Prostate gland (tissue), 2 donors: ENCODE data around the gene IGFBP2. TPM values are rescaled to one million over a fixed set of nuclear protein-coding genes. Genes with fewer than 3 reads are reported as not detected.
A peak's percentile ranks its signal among the peaks of the same experiment; 100 is the strongest.

Experiments
- DNase-seq: peaks from one replicate; pipeline ENCODE4 v3.0.0-alpha.2; 2019; ENCODE audit warnings: low spot score
- H3K27ac ChIP-seq, 2 donors: fragments of 200-600 bp; sonication (generic); 2 replicates each; pipeline ENCODE4 v1.5.1; 2017 to 2019
- H3K27me3 ChIP-seq: fragments of 200-600 bp; sonication (generic); replicated peaks from 2 replicates; pipeline ENCODE4 v1.5.1; 2019; ENCODE audit not compliant: insufficient read depth
- H3K36me3 ChIP-seq, 2 donors: fragments of 200-600 bp; sonication (generic); 1 replicate in 1 of 2; 2 replicates in 1 of 2; pipeline versions ENCODE4 v1.5.1 to v1.8.1; 2017 to 2019
- H3K4me1 ChIP-seq: fragments of 200-600 bp; sonication (generic); replicated peaks from 2 replicates; pipeline ENCODE4 v1.5.1; 2019
- H3K4me3 ChIP-seq, 2 donors: fragments of 200-600 bp; sonication (generic); 2 replicates each; pipeline ENCODE4 v1.5.1; 2017 to 2019
- H3K9me3 ChIP-seq: fragments of 200-600 bp; sonication (generic); 2 replicates; pipeline ENCODE4 v1.5.1; 2017
- POLR2A ChIP-seq: fragments of 450-650 bp; IDR thresholded peaks from one replicate; pipeline ENCODE4 v1.6.1; 2016; ENCODE audit warnings: antibody characterized with exemption, mild to moderate bottlenecking
- POLR2AphosphoS5 ChIP-seq: sonication (generic); formaldehyde crosslinking; IDR thresholded peaks from one replicate; pipeline ENCODE4 v1.6.1; 2017; ENCODE audit warnings: antibody characterized with exemption
- WGBS: methylation state at CpG from one replicate; pipeline ENCODE4 v1.1.5; 2018; 5-methylcytosine and 5-hydroxymethylcytosine counted together
- intact Hi-C: fragments of 100-400 bp; cut with DNase I; formaldehyde crosslinking; loops from one replicate; pipeline ENCODE4 v1.14.2; 2022
- total RNA-seq, 2 donors: library from RNA; depleted of rRNA; stranded (reverse); fragments of >200 nt; gene quantifications; one replicate each; pipeline ENCODE4 v1.1.0, GENCODE V29; 2016
- TF ChIP-seq, protein P1 (sequence below), 4 experiments: fragments of 200-600 bp in 2 of 4; fragments of 450-650 bp in 2 of 4; sonication (generic) in 2 of 4; IDR thresholded peaks; 1 replicate in 3 of 4; 2 replicates in 1 of 4; pipeline ENCODE4 v1.5.1; 2016 to 2019; ENCODE audit warnings: antibody characterized with exemption in 4 of 4, mild to moderate bottlenecking in 2 of 4, moderate library complexity in 2 of 4

IGFBP2 gene
- total RNA-seq, 2 donors from 2014 or later = 152 to 250 TPM

DNA sequence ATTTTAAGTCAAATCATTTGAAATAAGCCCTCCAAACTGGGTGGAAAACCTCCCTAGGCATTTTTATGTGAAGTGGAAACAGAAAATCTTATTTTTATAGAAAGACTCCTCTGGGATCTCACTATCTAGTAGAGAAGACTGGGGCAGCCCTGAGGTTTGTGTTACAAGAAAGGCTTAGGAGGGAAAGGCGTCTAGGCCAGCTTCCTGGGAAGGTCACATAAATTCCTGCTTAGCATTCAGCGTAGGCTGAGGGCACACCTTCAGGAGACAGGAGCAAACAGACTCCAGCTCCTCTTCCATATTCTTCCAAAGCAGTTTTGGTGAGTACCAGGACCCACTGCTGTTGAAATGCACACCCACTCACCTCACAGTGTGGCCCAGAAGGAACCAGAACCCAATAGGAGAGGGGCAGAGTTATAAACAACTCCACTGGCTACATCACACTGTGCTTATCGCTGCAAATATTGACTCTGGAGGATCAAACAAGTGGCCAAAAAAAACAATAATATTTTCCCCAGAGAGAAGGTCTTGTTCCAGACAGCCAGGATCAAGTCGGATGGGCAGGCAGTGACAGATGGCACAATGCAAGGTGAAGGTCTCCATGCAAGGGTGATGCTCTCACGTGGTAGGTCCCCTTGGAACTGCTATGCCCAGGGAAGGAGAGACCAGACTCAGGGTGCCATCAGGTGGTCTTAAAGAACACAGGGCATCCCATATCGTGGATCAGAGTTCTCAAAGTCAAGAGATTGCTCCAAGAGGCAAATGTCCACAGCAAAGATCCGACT, 17.7 kb upstream of the IGFBP2 start:
- 67% methylated on average over 7 of the region's 7 CpGs for WGBS
- Histone ChIP-seq H3K4me3 (no peak overlapping the region), H3K36me3 (no peaks in the 10 kb centered on the region), H3K27ac (peak overlapping the region in 1 of 2 donors; percentile 15), H3K9me3 (no peaks in the 10 kb centered on the region), H3K4me1 (peaks cover 5% of the 10 kb centered on the region), H3K27me3 (no peaks in the 10 kb centered on the region)
- intact Hi-C loops = no loop called here
- peak; percentile 28 for DNase-seq
- no peak for TF ChIP-seq POLR2A
- TF ChIP-seq, protein P1, sequence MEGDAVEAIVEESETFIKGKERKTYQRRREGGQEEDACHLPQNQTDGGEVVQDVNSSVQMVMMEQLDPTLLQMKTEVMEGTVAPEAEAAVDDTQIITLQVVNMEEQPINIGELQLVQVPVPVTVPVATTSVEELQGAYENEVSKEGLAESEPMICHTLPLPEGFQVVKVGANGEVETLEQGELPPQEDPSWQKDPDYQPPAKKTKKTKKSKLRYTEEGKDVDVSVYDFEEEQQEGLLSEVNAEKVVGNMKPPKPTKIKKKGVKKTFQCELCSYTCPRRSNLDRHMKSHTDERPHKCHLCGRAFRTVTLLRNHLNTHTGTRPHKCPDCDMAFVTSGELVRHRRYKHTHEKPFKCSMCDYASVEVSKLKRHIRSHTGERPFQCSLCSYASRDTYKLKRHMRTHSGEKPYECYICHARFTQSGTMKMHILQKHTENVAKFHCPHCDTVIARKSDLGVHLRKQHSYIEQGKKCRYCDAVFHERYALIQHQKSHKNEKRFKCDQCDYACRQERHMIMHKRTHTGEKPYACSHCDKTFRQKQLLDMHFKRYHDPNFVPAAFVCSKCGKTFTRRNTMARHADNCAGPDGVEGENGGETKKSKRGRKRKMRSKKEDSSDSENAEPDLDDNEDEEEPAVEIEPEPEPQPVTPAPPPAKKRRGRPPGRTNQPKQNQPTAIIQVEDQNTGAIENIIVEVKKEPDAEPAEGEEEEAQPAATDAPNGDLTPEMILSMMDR (IDR thresholded peaks at IDR 0.05) = no peak
- peak; percentile 64 for TF ChIP-seq POLR2AphosphoS5

DNA sequence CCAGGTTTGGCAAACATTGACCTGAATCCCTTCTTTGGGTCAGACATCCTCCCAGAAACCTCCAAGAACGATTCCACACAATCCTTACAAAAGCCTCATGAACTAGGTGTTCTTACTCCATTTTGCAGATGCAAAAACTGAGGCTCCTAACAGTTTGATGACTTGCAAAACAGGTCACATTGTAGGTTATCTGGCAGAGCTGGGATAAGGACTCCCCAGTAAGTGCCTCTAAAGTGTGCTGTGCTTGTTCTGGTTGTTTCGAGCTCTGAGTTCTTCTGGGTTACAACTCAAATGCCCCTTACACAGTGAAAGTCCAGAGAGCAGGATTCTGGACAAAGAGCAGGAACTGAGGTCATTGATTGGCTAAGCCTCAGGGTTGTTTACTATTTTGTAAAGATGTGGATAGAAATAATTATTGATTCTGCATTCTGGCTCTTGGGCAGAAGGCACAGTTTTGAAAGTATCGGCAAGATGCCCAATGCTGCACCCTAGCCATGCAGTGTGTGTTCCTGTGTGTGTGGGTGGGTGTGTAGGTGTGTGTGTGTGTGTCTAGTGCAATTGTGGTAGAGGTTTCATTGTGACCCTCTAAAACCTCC, 17.0 kb upstream of the IGFBP2 start:
- no peaks in the 10 kb centered on the region for H3K27me3 ChIP-seq
- TF ChIP-seq POLR2AphosphoS5 = no peak
- TF ChIP-seq, protein P1 (IDR thresholded peaks at IDR 0.05) = no peak
- no peak for TF ChIP-seq POLR2A
- WGBS = 89% methylated on average over 3 of the region's 3 CpGs
- intact Hi-C loops = no loop called here
- no peaks in the 10 kb centered on the region for H3K9me3 ChIP-seq
- H3K4me3 ChIP-seq = no peak overlapping the region
- H3K27ac ChIP-seq = peak overlapping the region in 1 of 2 donors; percentile 15
- H3K36me3 ChIP-seq = no peaks in the 10 kb centered on the region
- peaks cover 12% of the 10 kb centered on the region for H3K4me1 ChIP-seq
- no peak for DNase-seq

DNA sequence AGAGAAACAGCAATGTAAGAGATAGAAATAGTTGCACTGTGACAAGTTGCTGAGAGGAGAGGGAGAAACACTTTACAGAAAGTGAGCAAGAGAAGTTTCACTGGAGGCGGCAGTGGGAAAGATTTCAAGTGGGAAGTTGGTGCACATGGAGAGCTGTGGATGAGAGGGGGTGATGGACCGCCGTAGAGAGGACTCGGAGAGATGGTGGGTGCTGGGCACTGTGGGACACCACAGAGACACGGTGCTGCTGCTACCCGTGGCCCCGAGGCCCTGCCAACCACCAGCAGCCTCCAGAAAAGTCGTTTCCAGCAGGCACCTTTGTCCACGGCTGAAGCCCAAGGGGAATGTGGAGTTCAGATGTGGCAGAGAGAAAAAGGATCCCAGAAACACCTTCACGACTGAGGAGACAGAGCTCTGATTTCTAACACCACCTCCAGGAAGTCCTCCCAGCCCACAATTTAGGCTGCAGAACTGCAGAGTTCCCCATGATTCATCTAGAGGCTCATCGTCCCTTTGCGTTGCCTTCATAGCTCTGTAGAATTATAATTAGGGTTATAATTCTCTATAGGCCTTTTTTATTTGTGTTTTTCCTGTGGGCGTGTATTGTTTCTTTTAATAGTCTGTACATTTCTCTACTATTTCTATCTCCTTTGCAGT, 15.9 kb upstream of the IGFBP2 start:
- Histone ChIP-seq H3K4me3 (no peak overlapping the region), H3K27ac (no peak overlapping the region), H3K4me1 (peaks cover 18% of the 10 kb centered on the region), H3K27me3 (no peaks in the 10 kb centered on the region), H3K36me3 (no peaks in the 10 kb centered on the region), H3K9me3 (no peaks in the 10 kb centered on the region)
- TF ChIP-seq, protein P1 (IDR thresholded peaks at IDR 0.05) = no peak
- no peak for TF ChIP-seq POLR2A
- intact Hi-C loops = no loop called here
- WGBS = 93% methylated on average over 13 of the region's 13 CpGs
- no peak for DNase-seq

DNA sequence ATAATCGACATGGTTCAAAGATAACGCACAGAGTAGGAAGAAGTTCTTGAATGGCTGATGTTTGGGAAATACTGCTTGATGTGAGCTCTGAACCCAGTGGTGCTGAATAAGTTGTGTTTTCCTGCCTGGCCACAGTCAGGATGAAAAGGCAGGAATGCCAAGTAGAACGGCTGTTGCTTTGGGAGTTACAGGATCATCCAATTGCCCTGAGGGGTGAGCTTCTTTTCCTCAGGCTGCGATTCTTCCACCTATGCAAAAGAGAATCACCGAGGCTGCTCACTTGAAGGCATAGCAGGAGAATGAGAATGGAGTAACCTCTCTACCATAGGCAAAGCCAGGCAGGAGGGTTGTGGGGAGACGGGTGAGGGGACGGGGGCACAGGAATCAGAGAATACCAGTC, 14.4 kb upstream of the IGFBP2 start:
- WGBS = 76% methylated on average over 7 of the region's 7 CpGs
- no peak overlapping the region for H3K4me3 ChIP-seq
- no peaks in the 10 kb centered on the region for H3K27me3 ChIP-seq
- TF ChIP-seq POLR2A = no peak
- TF ChIP-seq, protein P1 (IDR thresholded peaks at IDR 0.05) = no peak
- TF ChIP-seq POLR2AphosphoS5 = no peak
- H3K27ac ChIP-seq = no peak overlapping the region
- no peak for DNase-seq
- intact Hi-C loops = no loop called here
- H3K36me3 ChIP-seq = no peaks in the 10 kb centered on the region
- H3K9me3 ChIP-seq = no peaks in the 10 kb centered on the region
- H3K4me1 ChIP-seq = peaks cover 18% of the 10 kb centered on the region
